Activated CD4-positive, alpha-beta memory T cell treated with anti-CD3 and anti-CD28 coated beads for 36 hours (primary cell): ENCODE data around the gene SIGLEC12. TPM values are rescaled to one million over a fixed set of nuclear protein-coding genes. Genes with fewer than 3 reads are reported as not detected.
A peak's percentile ranks its signal among the peaks of the same experiment; 100 is the strongest.

ENCODE experiments used
- CTCF ChIA-PET: fragments of 350-600 bp; sonication (Branson Sonifier 250); formaldehyde crosslinking; loops from one replicate; lab custom pipeline; 2021; ENCODE audit warnings: antibody characterized with exemption, inconsistent platforms; lab: Charles Lee
- POLR2A ChIA-PET: fragments of 350-600 bp; sonication (Branson Sonifier 250); formaldehyde crosslinking; loops from one replicate; lab custom pipeline; 2021; ENCODE audit warnings: antibody characterized with exemption; lab: Charles Lee
- DNase-seq: peaks from one replicate; pipeline ENCODE4 v3.0.0-alpha.2; 2020
- H3K27ac Mint-ChIP-seq: one replicate; pipeline ENCODE4 v1.8.0; 2021; ENCODE audit warnings: mixed read lengths
- H3K27me3 Mint-ChIP-seq: one replicate; pipeline ENCODE4 v1.8.0; 2021; ENCODE audit warnings: mixed read lengths
- H3K36me3 Mint-ChIP-seq: one replicate; pipeline ENCODE4 v1.8.0; 2021; ENCODE audit warnings: mixed read lengths
- H3K4me1 Mint-ChIP-seq: one replicate; pipeline ENCODE4 v1.8.0; 2021; ENCODE audit warnings: low read depth, mixed read lengths
- H3K4me3 Mint-ChIP-seq: one replicate; pipeline ENCODE4 v1.8.0; 2021; ENCODE audit warnings: mild to moderate bottlenecking, mixed read lengths
- H3K9me3 Mint-ChIP-seq: one replicate; pipeline ENCODE4 v1.8.0; 2021; ENCODE audit warnings: mixed read lengths
- intact Hi-C: fragments of 100-400 bp; cut with micrococcal nuclease; formaldehyde crosslinking; loops from one replicate; pipeline ENCODE4 v1.15.1; 2023
- total RNA-seq, 2 experiments: library from RNA; stranded (reverse); gene quantifications; one replicate each; pipeline ENCODE4 v1.2.3, GENCODE V29; 2021

SIGLEC12 gene
- total RNA-seq, 2 experiments from 2014 or later, result 0.22 to 0.24 TPM

DNA sequence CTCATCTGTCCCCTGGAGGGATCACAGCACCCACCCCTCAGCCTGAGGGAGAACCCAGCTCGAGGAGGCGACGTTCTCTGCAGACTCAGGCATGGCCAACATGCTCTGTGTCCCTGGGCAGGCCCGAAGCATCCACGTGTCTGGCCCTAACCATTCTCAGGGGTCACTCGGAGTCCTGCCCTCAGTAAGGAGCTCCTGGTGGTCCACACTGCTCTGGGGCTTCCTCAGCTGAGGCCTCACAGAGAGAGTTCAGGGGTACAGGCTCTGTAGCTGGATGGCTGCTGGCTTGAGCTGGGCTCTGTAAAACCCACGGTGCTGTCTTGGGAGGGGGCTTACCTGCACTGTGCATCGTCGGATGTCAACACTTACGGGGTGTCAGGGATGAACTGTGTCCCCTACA is 38.9 kb downstream of the SIGLEC12 start:
- Mint-ChIP-seq H3K27ac (no peak overlapping the region), H3K36me3 (peaks cover 1% of the 10 kb centered on the region), H3K4me3 (no peak overlapping the region), H3K27me3 (peaks cover 39% of the 10 kb centered on the region), H3K9me3 (no peaks in the 10 kb centered on the region), H3K4me1 (peaks cover 26% of the 10 kb centered on the region)
- CTCF ChIA-PET, result interaction anchor here (2.3 to 4.1 kb wide), 2 partner anchors 11 to 42 kb away, joined by 8 to 25 read pairs; no protein-coding TSS in a partner anchor
- DNase-seq, result no peak
- intact Hi-C loops, result no loop called here
- POLR2A ChIA-PET, result no interaction called here

DNA sequence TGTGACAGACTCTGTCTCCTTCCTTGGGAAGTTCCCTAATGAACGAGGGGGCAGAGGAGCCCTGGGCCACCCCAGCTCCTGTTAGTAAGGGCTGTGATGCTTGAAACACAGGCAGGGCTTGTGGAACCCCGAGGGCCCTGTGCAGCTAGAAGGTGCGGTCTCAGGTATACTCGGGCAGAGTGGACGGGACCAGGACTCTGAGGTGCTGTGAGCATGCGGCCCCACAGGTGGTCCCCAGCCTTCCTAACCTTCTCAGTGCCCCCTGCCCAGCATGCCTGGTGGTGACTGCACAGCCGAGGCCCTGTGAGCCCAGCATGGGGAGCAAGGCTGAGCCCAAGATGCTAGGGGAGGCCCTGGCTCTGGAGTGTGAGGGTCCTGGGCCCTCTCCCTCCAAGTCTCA is 39.3 kb downstream of the SIGLEC12 start:
- Mint-ChIP-seq H3K4me1 (peaks cover 24% of the 10 kb centered on the region), H3K36me3 (peaks cover 1% of the 10 kb centered on the region), H3K27me3 (peaks cover 37% of the 10 kb centered on the region), H3K9me3 (no peaks in the 10 kb centered on the region), H3K27ac (no peak overlapping the region), H3K4me3 (no peak overlapping the region)
- intact Hi-C loops, result no loop called here
- CTCF ChIA-PET, result interaction anchor here (2.3 to 4.1 kb wide), 2 partner anchors 11 to 41 kb away, joined by 8 to 25 read pairs; no protein-coding TSS in a partner anchor
- POLR2A ChIA-PET, result no interaction called here
- DNase-seq, result no peak

DNA sequence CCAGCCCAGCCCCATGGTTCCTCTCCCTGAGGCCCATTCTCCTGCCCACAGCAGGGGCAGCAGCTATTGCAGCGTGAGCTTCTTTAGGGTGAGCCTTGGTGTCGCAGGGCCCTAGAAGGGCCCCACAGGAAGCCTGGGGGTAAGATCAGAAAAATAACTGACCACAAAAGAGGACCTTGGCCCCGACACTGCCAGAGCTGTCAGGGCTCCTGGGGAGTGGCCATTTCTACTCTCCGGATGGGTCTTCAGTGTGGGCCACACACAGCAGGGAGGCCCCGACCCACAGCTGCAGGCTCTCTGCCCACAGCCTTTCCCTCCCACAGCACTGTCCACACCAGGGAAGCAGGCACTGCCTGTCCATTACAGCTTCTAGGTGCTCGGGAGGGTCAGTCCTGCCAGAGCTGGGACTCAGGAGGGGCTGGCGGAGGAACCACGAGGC is 39.9 kb downstream of the SIGLEC12 start:
- H3K36me3 Mint-ChIP-seq, result peaks cover 1% of the 10 kb centered on the region
- peaks cover 21% of the 10 kb centered on the region for H3K4me1 Mint-ChIP-seq
- POLR2A ChIA-PET, result no interaction called here

DNA sequence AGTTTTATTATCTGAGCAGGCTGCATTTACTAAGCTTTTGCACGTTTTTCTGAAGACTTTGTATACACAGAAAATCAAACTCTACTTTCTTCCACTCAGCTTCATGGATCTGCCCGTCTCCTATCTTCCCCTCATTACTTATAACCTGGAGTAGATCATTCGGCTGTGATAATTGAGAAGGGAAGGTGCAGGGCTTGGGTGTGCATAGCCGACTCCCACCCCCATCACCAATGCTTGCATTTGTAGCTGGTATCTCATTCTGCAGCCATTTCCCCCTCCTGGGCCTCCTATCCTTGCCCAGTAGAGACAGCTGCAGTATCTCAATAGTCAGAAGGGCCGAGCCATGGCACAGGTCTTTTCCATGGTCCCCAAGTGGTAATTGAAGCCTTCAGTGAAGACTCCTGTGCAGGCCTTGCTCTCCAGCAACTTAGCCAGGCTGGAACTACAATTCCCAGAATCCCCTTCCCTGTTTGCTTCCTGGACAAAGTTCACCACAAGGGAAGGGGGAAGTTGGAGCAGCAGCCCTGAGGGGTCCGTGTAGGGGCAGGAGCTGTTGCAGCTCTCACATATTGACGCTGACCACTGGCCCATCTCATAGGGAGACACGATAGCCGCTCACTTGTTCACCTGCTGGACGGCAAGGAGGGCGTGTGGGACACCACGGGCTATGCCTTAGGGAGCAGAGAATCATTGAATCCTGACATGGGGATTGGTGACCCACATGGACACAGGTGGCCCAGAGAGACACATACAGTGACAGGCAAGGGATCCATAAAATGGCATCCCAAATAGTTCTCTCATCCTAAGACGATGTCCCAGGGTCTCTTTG is 41.2 kb downstream of the SIGLEC12 start:
- Mint-ChIP-seq H3K36me3 (peaks cover 1% of the 10 kb centered on the region), H3K27me3 (peaks cover 31% of the 10 kb centered on the region), H3K4me3 (no peak overlapping the region), H3K9me3 (no peaks in the 10 kb centered on the region), H3K27ac (no peak overlapping the region), H3K4me1 (peaks cover 18% of the 10 kb centered on the region)
- ChIA-PET CTCF (interaction anchor here (0.7 to 4.1 kb wide), 3 partner anchors 13 to 55 kb away, joined by 3 to 25 read pairs (median 4); no protein-coding TSS in a partner anchor), POLR2A (no interaction called here)
- intact Hi-C loops, result no loop called here
- no peak for DNase-seq

More for the DNA sequence above, 39.9 kb downstream of the SIGLEC12 start:
- H3K27me3 Mint-ChIP-seq, result peaks cover 34% of the 10 kb centered on the region
- DNase-seq, result no peak
- CTCF ChIA-PET, result interaction anchor here (2.3 to 4.1 kb wide), 2 partner anchors 12 to 41 kb away, joined by 8 to 25 read pairs; no protein-coding TSS in a partner anchor
- H3K9me3 Mint-ChIP-seq, result no peaks in the 10 kb centered on the region
- intact Hi-C loops, result no loop called here
- H3K4me3 Mint-ChIP-seq, result no peak overlapping the region
- H3K27ac Mint-ChIP-seq, result no peak overlapping the region

DNA sequence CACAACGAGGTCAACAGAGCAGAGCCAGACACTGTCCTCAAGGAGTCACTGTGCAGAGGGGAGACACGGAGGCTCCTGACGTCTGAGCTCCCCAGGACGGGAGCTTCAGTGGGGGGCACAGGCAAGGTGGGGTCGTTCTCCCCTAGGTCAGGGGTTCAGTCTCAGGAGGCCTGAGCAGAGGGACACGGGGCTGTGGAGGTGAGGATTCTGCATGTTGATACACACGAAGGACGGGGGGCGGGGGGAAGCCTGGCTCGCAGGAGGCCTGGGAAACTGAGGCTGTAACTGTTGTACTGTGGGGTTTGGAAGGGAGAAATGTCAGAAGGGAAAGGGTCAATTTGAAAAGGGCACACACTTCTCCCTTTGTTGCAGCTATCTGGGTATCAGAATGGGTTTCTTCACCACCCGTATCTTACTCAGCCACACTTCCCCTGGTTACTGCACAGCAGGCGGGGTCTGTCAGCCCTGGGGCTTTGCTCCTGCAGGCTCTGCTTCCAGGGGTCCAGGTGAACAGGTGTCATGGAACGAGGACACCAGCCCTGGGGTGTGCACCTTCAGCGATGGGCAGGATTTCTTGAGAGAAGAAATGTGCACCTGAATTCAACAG is 42.6 kb downstream of the SIGLEC12 start:
- no peak for DNase-seq
- Mint-ChIP-seq H3K9me3 (no peaks in the 10 kb centered on the region), H3K27me3 (peaks cover 22% of the 10 kb centered on the region), H3K36me3 (no peaks in the 10 kb centered on the region), H3K27ac (no peak overlapping the region), H3K4me1 (peaks cover 14% of the 10 kb centered on the region), H3K4me3 (no peak overlapping the region)
- intact Hi-C loops, result no loop called here
- POLR2A ChIA-PET, result no interaction called here
- CTCF ChIA-PET, result no interaction called here

DNA sequence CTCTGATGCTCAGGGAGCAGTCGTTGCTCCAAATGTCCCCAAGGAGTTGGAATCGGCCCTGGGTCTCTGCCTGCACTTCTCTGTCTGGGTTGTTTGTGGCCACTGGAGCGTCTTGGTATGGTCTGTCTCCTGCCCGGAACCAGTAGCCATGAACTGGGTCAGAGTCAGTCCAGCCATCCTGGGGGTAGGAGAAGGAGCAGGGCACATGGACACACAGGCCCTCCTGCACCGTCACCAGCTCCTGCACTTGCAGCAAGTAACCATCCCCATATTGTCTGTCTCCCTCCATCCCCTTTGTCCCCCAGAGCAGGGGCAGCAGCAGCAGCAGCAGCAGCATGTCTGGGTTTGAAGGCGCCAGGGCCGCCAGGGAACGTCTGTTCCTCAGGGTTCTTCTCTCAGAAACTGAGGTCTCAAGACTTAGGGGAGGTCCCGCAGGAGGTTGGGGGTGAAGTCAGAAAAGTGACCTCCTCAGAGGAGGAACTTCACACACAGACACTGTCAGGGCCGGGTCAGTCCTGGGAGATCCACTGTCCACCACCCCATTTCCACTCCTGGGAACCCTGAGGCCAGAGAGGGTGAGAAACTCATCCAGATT is 43.5 kb downstream of the SIGLEC12 start, which contains the start of gene SIGLEC8:
Gene SIGLEC8 (minus strand): TSS at position 404 of the 595 bp plus-strand sequence. CDS start 67 bp downstream, at position 337.
- Mint-ChIP-seq H3K4me3 (no peak within 1 kb of the TSS), H3K36me3 (no peaks in the 10 kb centered on the region), H3K27me3 (peaks cover 19% of the 10 kb centered on the region), H3K9me3 (no peaks in the 10 kb centered on the region), H3K27ac (no peak within 1 kb of the TSS), H3K4me1 (peaks cover 9% of the 10 kb centered on the region)
- POLR2A ChIA-PET, result no interaction called here
- CTCF ChIA-PET, result interaction anchor here (1.7 kb wide), 1 partner anchor 15 kb away, joined by 6 read pairs; no protein-coding TSS in a partner anchor
- intact Hi-C loops, result no loop called here
- no peak for DNase-seq

DNA sequence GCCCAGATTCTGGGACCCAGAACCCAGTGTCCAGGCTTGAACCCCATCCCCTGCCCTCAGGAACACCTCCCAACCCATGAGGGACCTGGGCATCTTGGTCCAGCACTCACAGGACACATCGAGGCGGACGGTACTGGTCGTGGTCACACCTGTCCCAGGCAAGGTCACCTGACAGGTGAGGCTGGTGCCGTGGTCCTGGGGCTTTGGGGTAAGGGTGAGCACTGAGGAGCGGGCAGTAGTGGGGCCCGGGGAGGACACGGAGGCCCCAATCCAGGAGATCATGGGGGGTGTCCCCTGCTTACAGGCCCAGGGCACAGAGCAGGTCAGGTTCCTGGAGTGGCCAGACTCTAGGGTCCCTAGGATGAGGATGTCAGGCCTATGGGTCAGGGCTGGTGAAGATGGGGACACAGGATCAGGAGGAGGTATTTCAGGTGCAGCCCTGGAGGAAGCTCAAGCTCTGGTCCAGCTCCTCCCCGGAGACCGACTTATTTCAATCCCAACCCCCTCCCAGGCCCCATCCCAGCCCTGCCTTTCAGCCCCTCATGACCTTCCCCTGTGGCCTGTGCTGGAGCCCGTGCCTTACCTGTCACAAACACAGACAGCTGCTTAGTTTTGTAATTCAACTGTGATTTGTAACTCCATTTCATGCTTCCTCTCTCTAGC is 44.1 kb downstream of the SIGLEC12 start:
- DNase-seq, result no peak
- H3K4me3 Mint-ChIP-seq, result no peak overlapping the region
- H3K9me3 Mint-ChIP-seq, result peaks cover under 1% of the 10 kb centered on the region
- H3K4me1 Mint-ChIP-seq, result peaks cover 6% of the 10 kb centered on the region
- H3K27me3 Mint-ChIP-seq, result peaks cover 14% of the 10 kb centered on the region
- ChIA-PET CTCF (interaction anchor here (1.7 kb wide), 1 partner anchor 15 kb away, joined by 6 read pairs; no protein-coding TSS in a partner anchor), POLR2A (no interaction called here)
- intact Hi-C loops, result no loop called here
- no peak overlapping the region for H3K27ac Mint-ChIP-seq
- peaks cover under 1% of the 10 kb centered on the region for H3K36me3 Mint-ChIP-seq

DNA sequence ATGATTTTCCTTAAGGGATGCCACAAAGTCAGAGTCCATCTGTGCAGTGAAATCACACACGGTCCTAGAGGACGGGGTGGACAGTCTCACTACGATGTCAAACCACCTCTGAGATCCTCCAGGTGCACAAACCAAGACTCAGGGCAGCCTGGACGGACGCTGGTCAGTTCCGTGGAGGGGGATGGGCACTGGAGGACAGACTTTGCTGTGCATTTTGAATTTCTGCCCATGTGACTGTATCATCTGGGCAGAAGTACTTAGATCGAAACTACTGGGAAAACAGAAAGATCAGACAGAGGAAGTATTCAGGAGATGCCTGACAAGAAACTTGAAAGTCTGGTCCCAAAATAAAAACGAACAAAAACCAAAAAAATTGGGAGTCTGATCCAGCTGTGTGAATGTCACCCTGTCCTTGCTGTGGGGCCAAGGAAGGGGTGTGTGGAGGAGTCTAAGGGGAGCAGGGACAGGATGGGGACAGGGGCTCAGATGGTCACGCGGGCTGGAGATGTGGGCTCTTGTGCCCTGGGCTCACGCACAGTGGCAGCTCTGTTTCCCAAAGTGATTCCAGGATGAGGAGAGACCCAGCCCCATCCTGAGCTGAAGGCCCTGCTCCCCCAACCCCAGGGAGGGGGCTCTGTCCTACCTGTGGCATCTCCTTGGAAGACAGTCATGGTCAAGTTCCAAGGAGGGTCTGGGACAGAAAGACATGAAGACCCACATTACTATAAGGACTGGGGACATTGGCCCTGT is 44.9 kb downstream of the SIGLEC12 start:
- POLR2A ChIA-PET, result no interaction called here
- intact Hi-C loops, result no loop called here
- Mint-ChIP-seq H3K9me3 (peaks cover 9% of the 10 kb centered on the region), H3K36me3 (peaks cover 6% of the 10 kb centered on the region), H3K27me3 (peaks cover 10% of the 10 kb centered on the region), H3K4me1 (peaks cover 6% of the 10 kb centered on the region), H3K4me3 (no peak overlapping the region), H3K27ac (no peak overlapping the region)
- CTCF ChIA-PET, result interaction anchor here (1.7 kb wide), 1 partner anchor 16 kb away, joined by 6 read pairs; no protein-coding TSS in a partner anchor
- no peak for DNase-seq

DNA sequence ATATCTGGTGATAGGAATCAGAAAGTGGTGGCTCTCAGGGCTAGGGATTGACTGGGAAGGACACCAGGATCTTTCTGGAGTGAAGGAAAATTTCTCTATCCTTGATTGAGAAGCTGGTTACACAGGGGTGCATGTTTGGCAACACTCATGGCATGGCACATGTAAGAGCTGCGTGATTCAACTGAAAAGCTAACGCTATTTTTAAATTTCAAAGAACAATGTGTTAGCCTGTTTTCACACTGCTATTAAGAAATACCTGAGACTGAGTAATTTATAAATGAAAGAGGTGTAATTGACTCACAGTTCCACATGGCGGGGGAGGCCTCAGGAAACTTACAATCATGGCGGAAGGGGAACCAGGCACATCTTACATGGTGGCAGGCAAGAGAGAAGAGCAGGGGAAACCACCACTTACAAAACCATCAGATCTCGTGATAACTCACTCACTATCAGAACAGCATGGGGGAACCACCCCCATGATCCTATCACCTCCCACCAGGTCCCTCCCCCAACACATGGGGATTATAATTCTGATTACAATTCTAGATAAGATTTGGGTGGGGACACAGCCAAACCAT is 50.8 kb downstream of the SIGLEC12 start:
- intact Hi-C loops, result loop anchor here (1.0 kb wide), 1 partner anchor 10 kb away; no protein-coding TSS in a partner anchor
- DNase-seq, result peak; percentile 75
- CTCF ChIA-PET, result interaction anchor here (0.7 to 1.7 kb wide), 4 partner anchors 9 to 29 kb away, joined by 3 to 7 read pairs (median 3); no protein-coding TSS in a partner anchor
- peaks cover 46% of the 10 kb centered on the region for H3K9me3 Mint-ChIP-seq
- H3K4me3 Mint-ChIP-seq, result no peak overlapping the region
- no peaks in the 10 kb centered on the region for H3K27me3 Mint-ChIP-seq
- peaks cover 21% of the 10 kb centered on the region for H3K36me3 Mint-ChIP-seq
- peak overlapping the region; percentile 83 for H3K27ac Mint-ChIP-seq
- H3K4me1 Mint-ChIP-seq, result peaks cover 41% of the 10 kb centered on the region
- POLR2A ChIA-PET, result interaction anchor here (1.0 to 1.4 kb wide), 2 partner anchors 10 to 11 kb away, joined by 3 to 4 read pairs; no protein-coding TSS in a partner anchor

DNA sequence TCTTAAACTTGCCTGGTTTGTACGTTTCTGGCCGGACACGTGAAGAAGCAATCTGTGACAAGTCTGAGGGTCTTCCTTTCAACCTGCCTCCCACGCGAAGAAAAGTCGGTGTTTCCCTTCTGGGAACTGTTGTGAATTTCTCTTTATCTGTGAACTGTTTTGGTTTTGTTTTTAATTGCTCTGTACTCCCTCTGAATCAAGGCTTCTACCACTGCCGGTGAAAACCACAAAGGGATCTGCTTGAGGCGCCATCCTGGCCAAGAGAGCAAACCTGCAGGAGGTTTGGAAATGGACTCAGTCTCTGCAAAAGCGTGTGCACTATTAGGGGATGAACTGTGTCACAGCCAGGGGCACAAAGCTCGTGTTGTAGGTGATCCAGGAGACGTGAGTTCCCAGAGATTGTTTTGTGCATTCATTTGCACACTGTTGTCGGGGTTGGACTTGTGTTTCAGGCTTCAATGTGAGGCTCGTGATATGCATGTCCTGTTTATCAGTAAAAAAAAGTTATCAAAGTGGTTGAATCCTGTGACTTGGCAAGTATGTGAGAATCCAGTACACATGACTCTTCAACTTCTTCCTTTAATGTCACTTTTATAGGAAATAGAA is 53.1 kb downstream of the SIGLEC12 start:
- H3K4me1 Mint-ChIP-seq, result peaks cover 49% of the 10 kb centered on the region
- peaks cover 24% of the 10 kb centered on the region for H3K36me3 Mint-ChIP-seq
- peak overlapping the region; percentile 93 for H3K27ac Mint-ChIP-seq
- H3K27me3 Mint-ChIP-seq, result no peaks in the 10 kb centered on the region
- ChIA-PET CTCF (interaction anchor here (0.7 to 3.3 kb wide), 4 partner anchors 8 to 209 kb away, joined by 3 to 15 read pairs (median 4); no protein-coding TSS in a partner anchor), POLR2A (interaction anchor here (1.0 to 1.1 kb wide), 2 partner anchors 9 to 81 kb away, joined by 3 read pairs; no protein-coding TSS in a partner anchor)
- peak overlapping the region; percentile 51 for H3K4me3 Mint-ChIP-seq
- peaks cover 52% of the 10 kb centered on the region for H3K9me3 Mint-ChIP-seq
- intact Hi-C loops, result loop anchor here (2.0 to 5.0 kb wide), 3 partner anchors 24 to 336 kb away; no protein-coding TSS in a partner anchor
- peak; percentile 80 for DNase-seq
